CD4-positive, alpha-beta T cell treated with Interleukin-21 for 1 hour (primary cell): ENCODE results near the gene NCK1.

ENCODE experiments used
- DNase-seq: peaks from one replicate; pipeline ENCODE4 v3.0.0-alpha.2; 2020

The NCK1 gene

GRCh38 chr3:136989781-136990524, 127.9 kb downstream of the NCK1 start:
- no peak for DNase-seq

- DNase-seq, result no peak
Measured at GRCh38 chr3:136990826-136991225, 128.8 kb downstream of the NCK1 start.

DNA sequence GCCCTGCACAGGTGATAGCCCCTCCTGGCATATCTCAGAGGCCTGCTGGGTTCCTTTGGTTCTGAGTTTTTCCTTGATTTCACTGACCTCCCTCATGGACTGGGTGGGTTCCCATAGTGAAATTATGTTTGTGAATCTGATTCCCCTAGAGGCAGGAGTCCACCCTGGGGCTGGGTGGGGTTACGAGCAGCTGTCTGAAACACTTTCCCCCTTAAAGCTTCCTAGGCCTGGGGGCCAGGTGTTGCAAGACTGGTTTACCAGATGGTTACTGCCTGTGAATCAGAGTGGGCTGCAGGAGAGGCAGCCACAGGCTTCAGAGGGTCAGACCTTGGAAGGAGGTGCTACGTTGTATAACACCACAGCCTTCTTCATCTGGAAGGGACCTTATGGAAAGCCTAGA, 130.1 kb downstream of the NCK1 start:
- no peak for DNase-seq

- DNase-seq, result no peak
Measured at GRCh38 chr3:136994772-136995516, 132.9 kb downstream of the NCK1 start.

GRCh38 chr3:136995652-136996051, 133.6 kb downstream of the NCK1 start:
- DNase-seq, result no peak
